Fibroblast of lung (primary cell): Measurements from ENCODE around the gene ATP13A1.

Experiments
- EZH2 ChIP-seq: IDR thresholded peaks from 2 replicates; pipeline ENCODE4 v1.5.1; 2012; ENCODE audit warnings: low read length, control low read depth, mild to moderate bottlenecking; ENCODE audit errors: missing control alignments
- TF ChIP-seq, protein P1 (sequence below), 2 donors: IDR thresholded peaks in 1 of 2; conservative IDR thresholded peaks in 1 of 2; 1 replicate in 1 of 2; 2 replicates in 1 of 2; pipeline ENCODE4 v1.5.1; 2011 to 2012; ENCODE audit warnings: low read length in 2 of 2, control low read depth in 1 of 2, inconsistent platforms in 1 of 2, low read depth in 1 of 2, mild to moderate bottlenecking in 1 of 2

DNA sequence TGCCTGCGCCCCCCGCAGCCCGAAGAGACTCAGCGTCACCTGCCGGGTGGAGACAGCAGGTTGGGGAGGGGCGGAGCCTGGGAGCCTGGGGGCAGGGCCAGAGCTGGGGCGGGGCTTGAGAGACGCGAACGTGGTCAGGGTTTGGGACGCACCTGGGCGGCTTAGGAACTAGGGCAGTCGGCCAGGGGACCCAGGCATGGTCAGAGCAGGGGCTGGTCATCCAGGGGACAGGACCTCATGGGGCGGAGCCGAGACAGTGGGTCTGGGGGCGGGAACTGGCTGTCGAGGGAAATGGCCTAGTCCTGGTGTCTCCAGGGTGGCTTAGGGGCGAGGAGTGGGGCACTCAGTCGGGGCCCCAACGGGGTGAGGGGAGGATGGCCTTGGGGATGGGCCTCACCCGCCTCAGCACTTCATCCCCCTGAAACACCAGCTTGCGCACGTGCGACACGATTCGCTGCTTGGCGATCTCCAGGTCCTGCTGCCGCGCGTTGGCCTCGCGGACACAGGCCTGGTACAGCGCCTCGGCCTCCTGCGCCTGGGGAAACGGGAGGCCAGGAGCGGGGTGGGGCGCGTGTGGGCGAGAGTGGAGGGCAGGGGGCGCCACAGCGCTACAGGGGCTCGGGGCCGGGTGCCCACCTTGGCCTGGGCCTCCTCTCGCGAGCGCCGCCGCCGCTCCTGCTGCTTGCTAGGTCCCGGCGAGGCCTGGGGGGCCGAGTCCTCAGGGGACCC, 25.8 kb downstream of the ATP13A1 start:
- TF ChIP-seq, protein P1, sequence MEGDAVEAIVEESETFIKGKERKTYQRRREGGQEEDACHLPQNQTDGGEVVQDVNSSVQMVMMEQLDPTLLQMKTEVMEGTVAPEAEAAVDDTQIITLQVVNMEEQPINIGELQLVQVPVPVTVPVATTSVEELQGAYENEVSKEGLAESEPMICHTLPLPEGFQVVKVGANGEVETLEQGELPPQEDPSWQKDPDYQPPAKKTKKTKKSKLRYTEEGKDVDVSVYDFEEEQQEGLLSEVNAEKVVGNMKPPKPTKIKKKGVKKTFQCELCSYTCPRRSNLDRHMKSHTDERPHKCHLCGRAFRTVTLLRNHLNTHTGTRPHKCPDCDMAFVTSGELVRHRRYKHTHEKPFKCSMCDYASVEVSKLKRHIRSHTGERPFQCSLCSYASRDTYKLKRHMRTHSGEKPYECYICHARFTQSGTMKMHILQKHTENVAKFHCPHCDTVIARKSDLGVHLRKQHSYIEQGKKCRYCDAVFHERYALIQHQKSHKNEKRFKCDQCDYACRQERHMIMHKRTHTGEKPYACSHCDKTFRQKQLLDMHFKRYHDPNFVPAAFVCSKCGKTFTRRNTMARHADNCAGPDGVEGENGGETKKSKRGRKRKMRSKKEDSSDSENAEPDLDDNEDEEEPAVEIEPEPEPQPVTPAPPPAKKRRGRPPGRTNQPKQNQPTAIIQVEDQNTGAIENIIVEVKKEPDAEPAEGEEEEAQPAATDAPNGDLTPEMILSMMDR (conservative IDR thresholded peaks at IDR 0.05 in 1 of 2, IDR thresholded peaks at IDR 0.05 in 1 of 2; ENCODE audit: low read depth in 1 of 2, low read length in 2 of 2) = no peak
- TF ChIP-seq EZH2 = no peak
